Stimulated activated CD4-positive, alpha-beta T cell treated with anti-CD3 and anti-CD28 coated beads, Interleukin-4, amount 100 ng/mL, for 1 hour (primary cell): Measurements from ENCODE around the gene POLR2M.
A peak's percentile ranks its signal among the peaks of the same experiment; 100 is the strongest.

Experiments used
- DNase-seq: peaks from one replicate; pipeline ENCODE4 v3.0.0-alpha.2; 2020

Gene POLR2M

DNA sequence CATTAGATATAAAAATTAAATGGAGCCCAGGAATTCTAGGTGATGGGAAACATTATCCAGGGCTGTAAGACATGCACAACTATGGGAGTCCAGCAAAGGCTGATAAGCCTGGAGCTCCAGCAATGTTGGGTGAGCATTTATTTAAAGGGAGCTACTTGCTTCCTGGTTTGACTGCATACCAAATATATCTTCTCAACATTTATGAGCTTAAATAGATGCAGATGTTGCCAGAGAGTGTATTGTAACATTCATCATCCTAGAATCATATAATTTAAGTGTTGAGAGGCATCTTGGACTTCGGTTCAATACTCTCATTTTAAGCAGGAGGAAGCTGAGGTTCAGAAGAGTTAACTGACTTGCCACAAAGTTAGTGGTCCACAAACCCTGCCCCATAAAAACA, 12.2 kb upstream of the POLR2M start:
- DNase-seq, result no peak

GRCh38 chr15:57696146-57696545, 10.4 kb upstream of the POLR2M start:
- no peak for DNase-seq

DNA sequence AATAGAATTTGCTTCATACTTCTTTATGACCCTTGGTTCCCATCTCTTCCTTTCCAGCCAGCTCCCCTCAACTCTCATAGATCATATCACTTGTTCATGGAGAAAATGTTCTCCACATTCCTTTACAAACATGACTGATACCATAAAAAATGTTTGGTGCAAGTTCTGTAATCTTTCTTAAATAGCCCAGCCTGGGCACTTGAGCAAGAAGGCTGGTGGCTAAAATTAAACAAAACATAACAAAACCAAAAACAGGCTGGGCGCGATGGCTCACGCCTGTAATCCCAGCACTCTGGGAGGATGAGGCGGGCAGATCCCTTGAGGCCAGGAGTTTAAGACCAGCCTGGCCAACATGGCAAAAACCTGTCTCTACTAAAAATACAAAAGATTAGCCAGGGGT, 8.9 kb upstream of the POLR2M start:
- no peak for DNase-seq

GRCh38 chr15:57698243-57698642, 8.3 kb upstream of the POLR2M start:
- DNase-seq, result no peak

DNA sequence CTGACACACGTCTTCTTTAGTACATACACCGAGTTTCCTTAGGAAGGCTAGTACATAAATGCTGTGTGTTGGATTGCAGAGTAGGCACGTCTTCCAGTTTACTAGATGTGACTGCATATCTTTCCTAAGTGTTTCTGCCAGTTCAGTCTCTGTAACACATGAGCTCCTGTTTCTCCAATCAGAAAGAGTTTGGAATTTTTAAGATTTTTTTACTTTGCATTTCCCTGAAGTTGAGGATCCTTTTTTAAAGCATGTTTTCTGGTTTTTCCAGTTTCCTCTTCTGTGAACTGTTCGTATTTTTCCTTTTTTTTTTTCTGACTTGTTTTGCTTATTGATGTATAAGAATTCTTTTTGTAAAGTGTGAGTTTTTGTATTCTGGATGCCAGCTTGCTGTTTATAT, 7.5 kb upstream of the POLR2M start:
- no peak for DNase-seq

- no peak for DNase-seq
Observed at GRCh38 chr15:57703387-57703786, 3.1 kb upstream of the POLR2M start.

DNA sequence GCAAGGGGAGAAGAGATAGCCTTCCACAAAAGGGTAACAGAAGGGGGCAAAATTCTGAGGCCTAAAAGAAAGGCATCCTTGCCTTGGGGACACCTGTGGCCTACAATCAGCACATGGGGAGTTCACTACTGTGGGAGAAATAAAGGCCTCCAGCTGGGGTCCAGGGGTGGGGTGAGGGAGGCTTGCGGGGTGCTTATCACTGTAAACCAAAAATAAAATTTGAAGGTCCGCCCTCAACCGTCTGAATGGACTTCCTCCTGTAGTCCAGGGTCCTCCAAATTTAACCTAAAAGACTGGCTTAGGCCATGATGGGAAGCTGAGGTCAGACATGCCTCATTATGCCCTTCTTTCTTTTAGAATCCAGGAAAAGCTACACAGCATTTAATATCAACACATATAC, 2.1 kb upstream of the POLR2M start:
- no peak for DNase-seq

DNA sequence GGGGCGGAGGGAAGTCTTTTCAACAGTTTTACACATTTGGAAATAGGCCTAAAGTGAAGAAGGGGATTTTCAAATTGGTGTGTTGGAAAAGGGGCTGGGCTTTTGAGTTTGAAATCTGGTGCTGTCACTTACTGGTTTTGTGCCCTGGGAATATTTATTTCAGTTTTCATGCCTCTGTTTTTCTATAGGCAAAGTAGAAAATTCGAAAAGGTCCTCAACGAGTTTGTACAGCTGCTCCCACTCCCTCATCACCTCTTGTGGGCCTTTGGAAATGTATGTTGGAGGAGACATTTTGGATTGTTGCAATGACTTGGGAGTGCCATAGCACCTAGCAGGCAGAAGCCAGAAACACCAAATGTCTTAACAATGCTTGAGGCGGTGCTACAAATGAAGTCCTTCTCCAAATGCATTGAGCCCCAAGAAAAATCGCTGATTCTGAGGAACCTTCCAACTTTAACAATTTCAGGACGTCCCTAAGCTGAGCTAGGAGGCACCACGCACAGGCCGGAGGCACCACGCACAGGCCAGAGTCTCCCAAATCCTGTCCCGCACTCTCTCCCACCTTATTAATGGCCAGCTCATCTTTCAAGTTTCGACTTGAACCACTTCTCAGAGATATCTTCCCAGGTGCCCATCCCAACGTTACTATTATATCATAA, 639 bp upstream of the POLR2M start:
- DNase-seq, result peak; percentile 6

DNA sequence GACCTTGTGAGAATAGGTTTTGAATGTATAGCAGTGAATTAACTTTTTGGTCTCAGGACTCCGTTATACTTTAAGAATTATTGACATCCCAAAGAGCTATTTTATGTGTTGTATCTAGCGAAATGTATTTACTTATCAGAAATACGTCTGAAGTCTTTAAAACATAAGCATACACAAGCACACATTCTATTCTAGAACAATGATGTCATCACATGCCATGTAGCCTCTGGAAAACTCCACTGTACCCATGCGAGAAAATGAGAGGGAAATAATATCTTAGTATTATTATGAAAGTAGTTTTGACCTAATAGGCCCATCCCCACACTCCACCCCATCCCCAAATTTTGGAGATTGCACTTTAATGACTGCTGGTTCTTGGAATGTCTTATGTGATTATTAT, 1.5 kb downstream of the POLR2M start:
- DNase-seq, result no peak

- DNase-seq, result no peak
Observed at GRCh38 chr15:57718309-57718708, 11.8 kb downstream of the POLR2M start.

- DNase-seq, result no peak
Observed at GRCh38 chr15:57720867-57721266, 14.4 kb downstream of the POLR2M start.

DNA sequence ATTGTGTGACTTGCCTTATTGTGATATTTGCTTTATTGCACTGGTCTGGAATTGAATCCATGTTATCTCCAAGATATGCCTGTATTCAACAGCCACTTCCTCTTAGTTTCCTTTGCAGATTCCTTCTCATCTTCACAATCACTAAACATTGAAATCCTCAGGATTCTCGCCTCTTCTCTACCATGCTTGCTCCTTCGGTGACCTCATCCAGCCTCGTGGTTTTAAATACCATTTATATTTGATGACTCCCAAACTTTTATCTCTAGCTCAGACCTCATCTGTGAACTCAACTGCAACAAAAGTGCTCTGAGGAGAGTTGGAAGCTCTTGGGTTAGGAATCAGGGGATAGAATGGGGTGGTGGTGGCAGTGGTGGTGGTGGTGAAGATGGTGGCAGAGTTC, 19.9 kb downstream of the POLR2M start:
- no peak for DNase-seq

DNA sequence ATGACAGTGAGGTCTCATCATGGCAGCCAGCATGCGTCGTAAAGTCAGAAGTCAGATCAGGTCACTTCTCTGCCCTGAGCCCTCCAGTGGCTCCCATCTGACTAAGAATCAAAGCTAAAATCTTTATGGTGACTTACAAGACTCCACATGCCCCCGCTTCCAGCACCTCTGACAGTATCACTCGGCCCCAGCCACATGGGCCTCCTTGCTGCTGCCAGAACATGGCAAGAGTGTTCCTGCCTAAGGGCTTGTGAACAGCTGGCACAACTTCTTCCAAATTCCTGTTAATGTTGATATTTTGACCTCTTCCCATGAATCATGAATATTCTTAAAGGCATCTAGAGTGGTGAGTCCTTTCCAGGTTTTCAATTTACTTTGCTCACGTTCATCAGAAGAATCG, 20.5 kb downstream of the POLR2M start:
- DNase-seq, result no peak

GRCh38 chr15:57728436-57728835, 21.9 kb downstream of the POLR2M start:
- DNase-seq, result no peak

DNA sequence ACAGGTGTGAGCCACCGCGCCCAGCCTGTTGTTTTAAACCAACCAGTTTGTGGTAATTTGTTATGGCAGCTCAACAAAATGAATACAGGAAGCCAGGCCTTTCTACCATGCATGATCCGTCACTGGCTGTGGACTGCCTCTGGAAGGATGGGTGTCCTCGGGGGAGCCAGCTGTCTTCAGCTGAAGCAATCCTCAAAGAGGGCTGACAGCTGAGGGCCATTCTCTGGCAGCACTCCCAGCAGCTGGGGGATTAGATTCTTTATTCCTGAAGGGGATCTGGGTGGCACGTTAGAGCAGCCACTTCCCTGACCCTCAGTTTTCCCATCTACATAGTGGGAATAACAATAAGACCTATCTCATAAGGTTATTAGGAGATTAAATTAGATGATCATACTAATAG, 24.4 kb downstream of the POLR2M start:
- no peak for DNase-seq

GRCh38 chr15:57731530-57732103, 25.1 kb downstream of the POLR2M start:
- no peak for DNase-seq

- peak; percentile 42 for DNase-seq
Observed at GRCh38 chr15:57732526-57733331, 26.2 kb downstream of the POLR2M start.

GRCh38 chr15:57734860-57735259, 28.3 kb downstream of the POLR2M start:
- no peak for DNase-seq

- no peak for DNase-seq
Observed at GRCh38 chr15:57735431-57735830, 28.9 kb downstream of the POLR2M start.

GRCh38 chr15:57735891-57736290, 29.4 kb downstream of the POLR2M start:
- DNase-seq, result no peak

DNA sequence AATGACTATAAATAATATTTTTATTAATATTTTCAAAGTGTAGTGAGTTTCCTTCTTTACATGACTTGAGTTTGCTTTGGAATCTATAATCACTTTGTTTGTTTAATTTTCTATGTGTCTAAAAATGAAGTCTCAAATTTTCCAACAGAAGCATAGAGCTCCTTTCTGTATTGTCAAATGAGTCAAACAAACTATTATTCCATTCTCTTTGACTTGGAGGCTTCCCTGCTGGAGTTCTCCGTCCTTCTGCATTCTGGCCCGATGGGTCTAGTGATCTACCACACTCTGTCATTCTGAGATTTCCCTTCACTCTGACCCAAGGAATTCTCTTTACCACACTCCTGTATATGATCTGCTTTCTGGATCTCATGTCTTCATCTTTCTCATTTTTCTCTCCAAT, 30.1 kb downstream of the POLR2M start:
- DNase-seq, result no peak

- DNase-seq, result no peak
Observed at GRCh38 chr15:57738734-57739237, 32.3 kb downstream of the POLR2M start.

- no peak for DNase-seq
Observed at GRCh38 chr15:57740048-57740447, 33.5 kb downstream of the POLR2M start.

DNA sequence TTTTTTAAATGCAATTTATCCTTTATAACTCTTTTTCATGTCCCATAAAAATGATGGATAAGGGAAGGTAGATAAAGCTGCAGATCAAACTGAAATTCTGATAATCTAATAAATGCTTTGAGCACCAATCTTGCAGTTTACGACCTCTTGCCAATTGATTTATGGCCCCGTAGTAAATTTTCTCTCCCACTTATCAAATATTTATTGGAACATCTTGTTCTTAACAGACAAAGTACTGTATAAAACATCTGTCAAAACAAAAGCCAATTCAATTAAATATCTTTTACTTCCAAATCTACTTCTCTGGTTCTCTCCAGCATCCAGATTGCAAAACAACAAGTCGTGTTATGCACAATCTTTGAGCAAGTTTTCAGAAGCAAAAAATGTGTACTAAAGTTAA, 34.6 kb downstream of the POLR2M start:
- DNase-seq, result no peak
